Measurements from ENCODE around the gene TMC6.
"Not testable (repeated sequence)": the region's sequence is repeated elsewhere in the genome, so short reads cannot be mapped to it uniquely, and the experiment has no call there.

Gene TMC6

DNA sequence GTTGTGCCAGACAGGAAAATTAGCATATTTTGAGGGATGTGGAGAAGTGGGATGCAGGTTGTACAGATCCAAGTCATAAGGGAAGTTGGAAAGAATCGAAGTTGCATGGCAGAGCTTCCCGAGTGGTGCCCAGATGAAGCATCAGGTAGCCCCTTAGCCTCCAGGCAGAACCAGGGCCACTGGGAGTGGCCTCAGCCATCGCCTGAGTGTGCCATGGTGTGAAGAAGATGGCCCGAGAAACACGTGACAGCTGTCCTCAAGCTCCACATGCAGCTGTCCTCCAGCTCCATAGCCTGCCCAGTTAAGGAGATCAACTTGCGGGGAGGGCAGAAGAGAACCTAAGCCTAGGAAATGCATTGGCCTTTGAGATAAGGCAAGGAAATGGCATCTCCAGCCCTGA, 33.5 kb downstream of the TMC6 start:
- TF ChIP-seq, protein P1, sequence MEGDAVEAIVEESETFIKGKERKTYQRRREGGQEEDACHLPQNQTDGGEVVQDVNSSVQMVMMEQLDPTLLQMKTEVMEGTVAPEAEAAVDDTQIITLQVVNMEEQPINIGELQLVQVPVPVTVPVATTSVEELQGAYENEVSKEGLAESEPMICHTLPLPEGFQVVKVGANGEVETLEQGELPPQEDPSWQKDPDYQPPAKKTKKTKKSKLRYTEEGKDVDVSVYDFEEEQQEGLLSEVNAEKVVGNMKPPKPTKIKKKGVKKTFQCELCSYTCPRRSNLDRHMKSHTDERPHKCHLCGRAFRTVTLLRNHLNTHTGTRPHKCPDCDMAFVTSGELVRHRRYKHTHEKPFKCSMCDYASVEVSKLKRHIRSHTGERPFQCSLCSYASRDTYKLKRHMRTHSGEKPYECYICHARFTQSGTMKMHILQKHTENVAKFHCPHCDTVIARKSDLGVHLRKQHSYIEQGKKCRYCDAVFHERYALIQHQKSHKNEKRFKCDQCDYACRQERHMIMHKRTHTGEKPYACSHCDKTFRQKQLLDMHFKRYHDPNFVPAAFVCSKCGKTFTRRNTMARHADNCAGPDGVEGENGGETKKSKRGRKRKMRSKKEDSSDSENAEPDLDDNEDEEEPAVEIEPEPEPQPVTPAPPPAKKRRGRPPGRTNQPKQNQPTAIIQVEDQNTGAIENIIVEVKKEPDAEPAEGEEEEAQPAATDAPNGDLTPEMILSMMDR (IDR thresholded peaks at IDR 0.05; ENCODE audit: borderline replicate concordance, control extremely low read depth, extremely low read depth, insufficient read depth, missing control alignments) = no peak
- in situ Hi-C loops (cut with MboI; ENCODE audit: low sequenced_read_pairs, unreplicated experiment) = no loop called here
- DNase-seq (ENCODE audit: low spot score) = no peak

- in situ Hi-C loops (cut with MboI; ENCODE audit: low sequenced_read_pairs, unreplicated experiment) = no loop called here
Measured at GRCh38 chr17:78092794-78093324, 35.7 kb downstream of the TMC6 start.

GRCh38 chr17:78089576-78090281, 38.8 kb downstream of the TMC6 start:
- in situ Hi-C loops (cut with MboI; ENCODE audit: low sequenced_read_pairs, unreplicated experiment) = no loop called here
- TF ChIP-seq, protein P1 (IDR thresholded peaks at IDR 0.05; ENCODE audit: borderline replicate concordance, control extremely low read depth, extremely low read depth, insufficient read depth, missing control alignments) = no peak
- DNase-seq (ENCODE audit: low spot score) = no peak

More at GRCh38 chr17:78092794-78093324, 35.7 kb downstream of the TMC6 start:
- TF ChIP-seq, protein P1 (IDR thresholded peaks at IDR 0.05; ENCODE audit: borderline replicate concordance, control extremely low read depth, extremely low read depth, insufficient read depth, missing control alignments) = no peak
- DNase-seq (ENCODE audit: low spot score) = no peak

- in situ Hi-C loops (cut with MboI; ENCODE audit: low sequenced_read_pairs, unreplicated experiment) = no loop called here
- no peak for DNase-seq (ENCODE audit: low spot score)
- TF ChIP-seq, protein P1 (IDR thresholded peaks at IDR 0.05; ENCODE audit: borderline replicate concordance, control extremely low read depth, extremely low read depth, insufficient read depth, missing control alignments) = no peak
Measured at GRCh38 chr17:78088529-78088928, 40.0 kb downstream of the TMC6 start.

DNA sequence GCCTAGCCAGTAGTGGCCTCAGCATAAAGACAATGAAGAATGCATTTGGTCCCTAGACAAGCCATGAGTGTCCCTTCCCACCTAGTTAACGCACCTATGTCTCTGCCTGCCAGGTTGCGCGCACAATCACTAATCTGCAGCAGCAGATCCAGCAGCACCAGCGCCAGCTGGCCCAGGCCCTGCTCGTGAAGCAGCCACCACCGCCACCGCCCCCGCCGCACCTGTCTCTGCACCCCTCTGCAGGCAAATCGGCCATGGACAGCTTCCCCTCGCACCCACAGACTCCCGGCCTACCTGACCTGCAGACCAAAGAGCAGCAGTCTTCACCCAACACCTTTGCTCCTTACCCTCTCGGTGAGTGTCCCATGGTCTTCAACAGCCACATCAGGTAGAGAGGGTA, 41.8 kb downstream of the TMC6 start:
- no peak for DNase-seq (ENCODE audit: low spot score)
- in situ Hi-C loops (cut with MboI; ENCODE audit: low sequenced_read_pairs, unreplicated experiment) = no loop called here
- TF ChIP-seq, protein P1 (IDR thresholded peaks at IDR 0.05; ENCODE audit: borderline replicate concordance, control extremely low read depth, extremely low read depth, insufficient read depth, missing control alignments) = no peak

GRCh38 chr17:78082988-78083387, 45.6 kb downstream of the TMC6 start:
- no peak for DNase-seq (ENCODE audit: low spot score)
- TF ChIP-seq, protein P1 (IDR thresholded peaks at IDR 0.05; ENCODE audit: borderline replicate concordance, control extremely low read depth, extremely low read depth, insufficient read depth, missing control alignments) = no peak
- in situ Hi-C loops (cut with MboI; ENCODE audit: low sequenced_read_pairs, unreplicated experiment) = no loop called here

- DNase-seq (ENCODE audit: low spot score); in situ Hi-C loops (cut with MboI; ENCODE audit: low sequenced_read_pairs, unreplicated experiment): not testable (repeated sequence)
Measured at GRCh38 chr17:78082355-78082872, 46.1 kb downstream of the TMC6 start.

All from GM13976 (cell line).